ENCODE data around the gene EMC1.
"Not testable (repeated sequence)": the region's sequence is repeated elsewhere in the genome, so short reads cannot be mapped to it uniquely, and the experiment has no call there.

The EMC1 gene

GRCh38 chr1:19222573-19222972, 28.8 kb downstream of the EMC1 start:
- DNase-seq (ENCODE audit: low read depth, low spot score): no peak
- no peak overlapping the region for H3K4me3 ChIP-seq (ENCODE audit: low read length)

- DNase-seq (ENCODE audit: low read depth, low spot score): no peak
Observed at GRCh38 chr1:19220991-19221390, 30.3 kb downstream of the EMC1 start.

GRCh38 chr1:19220080-19220846, 31.1 kb downstream of the EMC1 start:
- H3K4me3 ChIP-seq (ENCODE audit: low read length): no peak overlapping the region
- DNase-seq (ENCODE audit: low read depth, low spot score): no peak

More at GRCh38 chr1:19220991-19221390, 30.3 kb downstream of the EMC1 start:
- H3K4me3 ChIP-seq (ENCODE audit: low read length): no peak overlapping the region

GRCh38 chr1:19219451-19219850, 31.9 kb downstream of the EMC1 start:
- H3K4me3 ChIP-seq (ENCODE audit: low read length): no peak overlapping the region
- no peak for DNase-seq (ENCODE audit: low read depth, low spot score)

- DNase-seq (ENCODE audit: low read depth, low spot score); H3K4me3 ChIP-seq (ENCODE audit: low read length): not testable (repeated sequence)
Observed at GRCh38 chr1:19216585-19216984, 34.7 kb downstream of the EMC1 start.

- DNase-seq (ENCODE audit: low read depth, low spot score): no peak
- no peak overlapping the region for H3K4me3 ChIP-seq (ENCODE audit: low read length)
Observed at GRCh38 chr1:19213580-19213979, 37.7 kb downstream of the EMC1 start.

GRCh38 chr1:19212167-19212566, 39.2 kb downstream of the EMC1 start:
- H3K4me3 ChIP-seq (ENCODE audit: low read length): no peak overlapping the region

GRCh38 chr1:19210772-19211549, 40.4 kb downstream of the EMC1 start:
- DNase-seq (ENCODE audit: low read depth, low spot score): peak; percentile 12
- H3K4me3 ChIP-seq (ENCODE audit: low read length): peak overlapping the region; percentile 99

More at GRCh38 chr1:19212167-19212566, 39.2 kb downstream of the EMC1 start:
- no peak for DNase-seq (ENCODE audit: low read depth, low spot score)

GRCh38 chr1:19209990-19210771, 41.1 kb downstream of the EMC1 start, which contains the start of gene UBR4:
Gene UBR4, minus strand, starts transcription at chr1:19210266. Its CDS starts 18 bp downstream, at chr1:19210248.
- H3K4me3 ChIP-seq (ENCODE audit: low read length): peak within 1 kb of the TSS; percentile 99
- DNase-seq (ENCODE audit: low read depth, low spot score): peak; percentile 95

- H3K4me3 ChIP-seq (ENCODE audit: low read length): peak overlapping the region; percentile 99
- DNase-seq (ENCODE audit: low read depth, low spot score): peak; percentile 14
Observed at GRCh38 chr1:19209439-19209989, 41.8 kb downstream of the EMC1 start.

GRCh38 chr1:19208710-19209438, 42.5 kb downstream of the EMC1 start:
- DNase-seq (ENCODE audit: low read depth, low spot score): no peak
- peak overlapping the region; percentile 99 for H3K4me3 ChIP-seq (ENCODE audit: low read length)

- no peak for DNase-seq (ENCODE audit: low read depth, low spot score)
- H3K4me3 ChIP-seq (ENCODE audit: low read length): no peak overlapping the region
Observed at GRCh38 chr1:19206947-19207346, 44.4 kb downstream of the EMC1 start.

GRCh38 chr1:19205845-19206244, 45.5 kb downstream of the EMC1 start:
- DNase-seq (ENCODE audit: low read depth, low spot score): no peak
- no peak overlapping the region for H3K4me3 ChIP-seq (ENCODE audit: low read length)

- no peak for DNase-seq (ENCODE audit: low read depth, low spot score)
- H3K4me3 ChIP-seq (ENCODE audit: low read length): no peak overlapping the region
Observed at GRCh38 chr1:19205403-19205802, 45.9 kb downstream of the EMC1 start.

GRCh38 chr1:19204446-19205266, 46.7 kb downstream of the EMC1 start:
- DNase-seq (ENCODE audit: low read depth, low spot score): no peak
- no peak overlapping the region for H3K4me3 ChIP-seq (ENCODE audit: low read length)

GRCh38 chr1:19203440-19203839, 47.9 kb downstream of the EMC1 start:
- DNase-seq (ENCODE audit: low read depth, low spot score): no peak
- H3K4me3 ChIP-seq (ENCODE audit: low read length): no peak overlapping the region

- no peak for DNase-seq (ENCODE audit: low read depth, low spot score)
Observed at GRCh38 chr1:19202396-19202795, 48.9 kb downstream of the EMC1 start.

More at GRCh38 chr1:19202396-19202795, 48.9 kb downstream of the EMC1 start:
- no peak overlapping the region for H3K4me3 ChIP-seq (ENCODE audit: low read length)

Measured in Jurkat, Clone E6-1 (cell line).